BE2C (cell line): ENCODE data around the gene SRGAP3.

ENCODE experiments used
- DNase-seq: peaks from one replicate; pipeline ENCODE4 v3.0.0-alpha.2; 2020
- H3K27me3 ChIP-seq: fragments of 250-450 bp; sonication (Bioruptor Pico); 2 replicates; pipeline ENCODE4 v1.5.1; 2020; ENCODE audit warnings: mild to moderate bottlenecking
- H3K36me3 ChIP-seq: fragments of 250-450 bp; sonication (Bioruptor Pico); 2 replicates; pipeline ENCODE4 v1.5.1; 2020; ENCODE audit warnings: mild to moderate bottlenecking
- H3K4me1 ChIP-seq: fragments of 250-450 bp; sonication (Bioruptor Pico); 2 replicates; pipeline ENCODE4 v1.5.1; 2020
- H3K4me3 ChIP-seq: 2 replicates; pipeline ENCODE4 v1.5.1; 2011; ENCODE audit warnings: low read depth, low read length
- H3K9me3 ChIP-seq: fragments of 250-450 bp; sonication (Bioruptor Pico); 2 replicates; pipeline ENCODE4 v1.5.1; 2020
- CTCF ChIP-seq: IDR thresholded peaks from 2 replicates; pipeline ENCODE4 v1.5.1; 2012; ENCODE audit warnings: mild to moderate bottlenecking, low read depth, low read length

SRGAP3 gene

GRCh38 chr3:9059489-9060400, 189.7 kb downstream of the SRGAP3 start:
- no peaks in the 10 kb centered on the region for H3K27me3 ChIP-seq
- no peaks in the 10 kb centered on the region for H3K36me3 ChIP-seq
- peak; percentile 39 for DNase-seq

GRCh38 chr3:9056581-9056980, 192.9 kb downstream of the SRGAP3 start:
- H3K36me3 ChIP-seq: no peaks in the 10 kb centered on the region

More at GRCh38 chr3:9059489-9060400, 189.7 kb downstream of the SRGAP3 start:
- TF ChIP-seq CTCF: no peak
- no peaks in the 10 kb centered on the region; the same call in 1 of the 2 replicates for H3K9me3 ChIP-seq
- H3K4me3 ChIP-seq: peak overlapping the region; percentile 24
- peaks cover 3% of the 10 kb centered on the region; the same call in 1 of the 2 replicates for H3K4me1 ChIP-seq

GRCh38 chr3:9047452-9048346, 201.7 kb downstream of the SRGAP3 start:
- TF ChIP-seq CTCF: no peak
- Histone ChIP-seq H3K36me3 (no peaks in the 10 kb centered on the region), H3K9me3 (no peaks in the 10 kb centered on the region), H3K27me3 (no peaks in the 10 kb centered on the region), H3K4me3 (no peak overlapping the region), H3K4me1 (no peaks in the 10 kb centered on the region)
- DNase-seq: no peak

More at GRCh38 chr3:9056581-9056980, 192.9 kb downstream of the SRGAP3 start:
- H3K9me3 ChIP-seq: no peaks in the 10 kb centered on the region
- no peak for TF ChIP-seq CTCF
- no peak overlapping the region for H3K4me3 ChIP-seq
- no peak for DNase-seq
- peaks cover 3% of the 10 kb centered on the region; the same call in 1 of the 2 replicates for H3K4me1 ChIP-seq
- H3K27me3 ChIP-seq: no peaks in the 10 kb centered on the region

GRCh38 chr3:9045371-9045770, 204.1 kb downstream of the SRGAP3 start:
- H3K36me3 ChIP-seq: no peaks in the 10 kb centered on the region
- no peak overlapping the region for H3K4me3 ChIP-seq
- H3K9me3 ChIP-seq: no peaks in the 10 kb centered on the region
- no peaks in the 10 kb centered on the region for H3K27me3 ChIP-seq
- H3K4me1 ChIP-seq: no peaks in the 10 kb centered on the region
- no peak for DNase-seq
- no peak for TF ChIP-seq CTCF

GRCh38 chr3:9043063-9043462, 206.4 kb downstream of the SRGAP3 start:
- TF ChIP-seq CTCF: no peak
- no peak for DNase-seq
- no peaks in the 10 kb centered on the region for H3K4me1 ChIP-seq

More at GRCh38 chr3:9043063-9043462, 206.4 kb downstream of the SRGAP3 start:
- H3K9me3 ChIP-seq: no peaks in the 10 kb centered on the region
- no peaks in the 10 kb centered on the region for H3K27me3 ChIP-seq
- no peak overlapping the region for H3K4me3 ChIP-seq
- H3K36me3 ChIP-seq: no peaks in the 10 kb centered on the region
